NCI-H2196 (cell line): ENCODE measurements around the gene TKTL2.
"Not testable (repeated sequence)": the region's sequence is repeated elsewhere in the genome, so short reads cannot be mapped to it uniquely, and the experiment has no call there.

Experiments
- DNase-seq: peaks from one replicate; lab custom pipeline; 2025; ENCODE audit not compliant: unreplicated experiment; lab: John Stamatoyannopoulos, UW

TKTL2 gene

GRCh38 chr4:163447481-163447880 is 26.1 kb downstream of the TKTL2 start:
- no peak for DNase-seq

- DNase-seq = not testable (repeated sequence)
Measured at GRCh38 chr4:163447023-163447422, 26.5 kb downstream of the TKTL2 start.

GRCh38 chr4:163440040-163440439 is 33.5 kb downstream of the TKTL2 start:
- DNase-seq = no peak
